NCI-H1930 (cell line): ENCODE data around the gene OXNAD1.

ENCODE experiments used
- DNase-seq, 2 experiments: peaks; one replicate each; lab custom pipeline; 2025; lab: John Stamatoyannopoulos, UW

Gene OXNAD1

GRCh38 chr3:16329036-16329825, 64.2 kb downstream of the OXNAD1 start:
- no peak for DNase-seq

GRCh38 chr3:16329826-16330129, 64.8 kb downstream of the OXNAD1 start:
- DNase-seq: no peak

- DNase-seq: no peak
These were observed 65.3 kb downstream of the OXNAD1 start for GRCh38 chr3:16330351-16330750.

- no peak for DNase-seq
These were observed 66.4 kb downstream of the OXNAD1 start for GRCh38 chr3:16331319-16331883.

- no peak for DNase-seq
These were observed 68.0 kb downstream of the OXNAD1 start for GRCh38 chr3:16332904-16333426.

GRCh38 chr3:16334909-16335308, 69.9 kb downstream of the OXNAD1 start:
- no peak for DNase-seq

GRCh38 chr3:16335333-16335732, 70.3 kb downstream of the OXNAD1 start:
- no peak for DNase-seq

GRCh38 chr3:16335772-16336645, 71.0 kb downstream of the OXNAD1 start:
- no peak for DNase-seq

- no peak for DNase-seq
These were observed 71.8 kb downstream of the OXNAD1 start for GRCh38 chr3:16336825-16337224.

GRCh38 chr3:16337856-16338540, 73.0 kb downstream of the OXNAD1 start:
- DNase-seq: no peak

- DNase-seq: no peak
These were observed 74.0 kb downstream of the OXNAD1 start for GRCh38 chr3:16338999-16339398.

- DNase-seq: no peak
These were observed 78.1 kb downstream of the OXNAD1 start for GRCh38 chr3:16343101-16343500.

- DNase-seq: no peak
These were observed 81.5 kb downstream of the OXNAD1 start for GRCh38 chr3:16346413-16347081.

- DNase-seq: no peak
These were observed 82.5 kb downstream of the OXNAD1 start for GRCh38 chr3:16347548-16347947.

GRCh38 chr3:16349986-16350596, 85.1 kb downstream of the OXNAD1 start:
- DNase-seq: no peak

GRCh38 chr3:16350597-16351318, 85.7 kb downstream of the OXNAD1 start:
- no peak for DNase-seq

GRCh38 chr3:16352428-16352827, 87.4 kb downstream of the OXNAD1 start:
- DNase-seq: no peak

- DNase-seq: no peak
These were observed 89.3 kb downstream of the OXNAD1 start for GRCh38 chr3:16354291-16354690.
